Urinary bladder (tissue), 4 donors: ENCODE results near the gene GPRIN3. TPM values are rescaled to one million over a fixed set of nuclear protein-coding genes. Genes with fewer than 3 reads are reported as not detected.
"Not testable (repeated sequence)": the region's sequence is repeated elsewhere in the genome, so short reads cannot be mapped to it uniquely, and the experiment has no call there.

ENCODE experiments used
- DNase-seq: peaks from one replicate; pipeline ENCODE4 v3.0.0-alpha.2; 2015; ENCODE audit errors: extremely low spot score
- H3K27ac ChIP-seq: one replicate; pipeline ENCODE4 v1.5.1; 2013; ENCODE audit warnings: low read depth, mild to moderate bottlenecking, moderate library complexity
- H3K36me3 ChIP-seq: one replicate; pipeline ENCODE4 v1.6.1; 2013; ENCODE audit warnings: mild to moderate bottlenecking, moderate library complexity; ENCODE audit not compliant: insufficient read depth
- H3K4me1 ChIP-seq: one replicate; pipeline ENCODE4 v1.6.1; 2013; ENCODE audit warnings: mild to moderate bottlenecking, moderate library complexity; ENCODE audit not compliant: insufficient read depth
- H3K4me3 ChIP-seq: one replicate; pipeline ENCODE4 v1.5.1; 2013; ENCODE audit warnings: low read depth, low read length
- WGBS: extraction: QIAGEN DNeasy Blood & Tissue Kit; methylation state at CpG from one replicate; pipeline ENCODE4 v1.1.7; 2013; 5-methylcytosine and 5-hydroxymethylcytosine counted together
- polyA plus RNA-seq: library from polyadenylated mRNA; stranded (reverse); fragments of 200-250 nt; gene quantifications from one replicate; pipeline ENCODE4 v1.2.3, GENCODE V29; 2013
- total RNA-seq: library from RNA; depleted of rRNA; stranded (reverse); fragments of >200 nt; gene quantifications from one replicate; pipeline ENCODE4 v1.2.3, GENCODE V29; 2014
- donor health status: healthy with polysubstance abuse.
- donor health status: healthy.

GPRIN3 gene
- total and polyA plus RNA-seq, 2 donors: 0.66 to 7.2 TPM

DNA sequence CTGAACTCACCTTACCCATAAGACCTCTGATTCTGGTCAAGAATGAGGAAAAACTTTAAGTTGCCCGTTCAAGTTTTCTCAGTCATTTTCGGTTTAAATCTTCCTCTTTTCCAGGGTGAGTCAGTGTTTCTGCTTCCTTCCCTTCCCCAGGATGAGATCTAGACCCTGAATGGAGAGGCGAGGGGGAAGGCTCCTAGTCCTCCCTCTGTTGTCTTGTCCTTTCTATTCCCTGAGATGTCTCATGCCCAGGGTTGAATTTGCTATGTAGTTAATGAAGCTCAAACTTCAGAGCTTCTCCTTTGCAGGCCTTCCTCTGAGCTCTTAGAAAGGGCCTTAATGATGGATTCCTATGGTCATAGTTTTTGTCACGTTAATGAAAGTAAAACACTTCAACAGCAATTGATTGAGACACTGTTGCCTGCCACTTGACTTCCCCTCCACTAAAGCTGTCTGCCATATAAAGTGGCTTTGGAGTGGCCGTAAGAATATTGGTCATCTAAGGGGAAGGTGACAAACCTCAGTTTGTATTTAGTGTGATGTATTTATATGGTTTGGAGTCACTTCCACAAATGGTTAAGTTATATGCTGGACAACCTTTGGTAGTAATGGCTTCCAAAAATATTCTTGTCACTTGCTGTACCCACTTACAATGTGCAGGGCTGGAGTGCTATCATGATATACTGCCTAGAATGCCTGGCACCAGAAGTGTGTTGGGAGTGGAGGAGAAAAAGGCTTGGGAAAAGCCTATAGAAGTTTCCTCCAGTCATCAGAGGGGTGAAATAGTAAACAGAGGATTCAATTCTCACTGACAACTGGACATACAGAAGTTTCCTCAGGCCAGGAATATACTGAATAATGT lies 24.3 kb upstream of the GPRIN3 start:
- Histone ChIP-seq H3K36me3 (no peaks in the 10 kb centered on the region), H3K4me1 (no peaks in the 10 kb centered on the region), H3K4me3 (no peak overlapping the region), H3K27ac (no peak overlapping the region)
- DNase-seq: no peak
- WGBS: 79% methylated on average over 5 of the region's 5 CpGs

DNA sequence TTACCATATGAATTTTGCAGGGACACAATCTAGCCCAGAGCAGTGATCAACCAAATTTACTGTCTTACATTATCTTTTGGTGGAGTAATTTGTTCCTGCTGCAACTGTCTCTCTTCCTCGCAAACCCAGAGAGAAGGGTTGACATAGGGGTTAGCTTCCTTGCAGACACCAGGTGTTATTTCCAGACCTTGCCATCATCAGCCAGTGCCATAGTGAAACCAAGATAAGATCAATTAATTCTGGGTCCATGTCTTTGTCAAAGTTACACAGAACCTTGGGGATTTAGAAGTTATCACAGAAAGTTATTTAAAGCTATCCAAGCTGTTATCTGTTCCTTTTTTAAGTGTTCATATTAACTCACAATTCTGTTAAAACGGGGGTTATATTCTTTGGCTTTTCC lies 23.6 kb upstream of the GPRIN3 start:
- no peaks in the 10 kb centered on the region for H3K36me3 ChIP-seq
- H3K4me3 ChIP-seq: no peak overlapping the region
- WGBS: 54% methylated on average over 2 of the region's 2 CpGs
- H3K27ac ChIP-seq: no peak overlapping the region
- no peak for DNase-seq
- H3K4me1 ChIP-seq: no peaks in the 10 kb centered on the region

DNA sequence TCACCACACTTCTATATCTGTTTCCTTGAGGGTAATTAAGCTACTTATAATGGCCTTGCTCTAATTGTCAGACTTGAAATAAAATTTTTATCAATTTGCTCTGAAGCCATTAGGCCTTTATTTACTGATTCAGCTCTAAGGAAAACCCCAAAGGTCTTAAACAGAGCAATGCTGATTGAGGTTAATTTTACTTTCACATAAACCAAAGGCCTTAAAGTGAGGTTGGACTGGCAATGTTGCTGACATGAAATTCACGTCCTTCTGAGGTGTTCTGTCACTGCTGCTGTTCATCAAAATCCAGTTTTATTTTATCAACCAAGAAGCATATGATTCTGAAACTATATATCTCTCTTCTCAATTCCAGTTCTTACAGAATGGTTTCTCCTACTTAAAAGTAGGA lies 21.7 kb upstream of the GPRIN3 start:
- no peaks in the 10 kb centered on the region for H3K36me3 ChIP-seq
- H3K4me3 ChIP-seq: no peak overlapping the region
- no peak overlapping the region for H3K27ac ChIP-seq
- H3K4me1 ChIP-seq: no peaks in the 10 kb centered on the region
- 64% methylated on average over 1 of the region's 1 CpG for WGBS
- DNase-seq: no peak

DNA sequence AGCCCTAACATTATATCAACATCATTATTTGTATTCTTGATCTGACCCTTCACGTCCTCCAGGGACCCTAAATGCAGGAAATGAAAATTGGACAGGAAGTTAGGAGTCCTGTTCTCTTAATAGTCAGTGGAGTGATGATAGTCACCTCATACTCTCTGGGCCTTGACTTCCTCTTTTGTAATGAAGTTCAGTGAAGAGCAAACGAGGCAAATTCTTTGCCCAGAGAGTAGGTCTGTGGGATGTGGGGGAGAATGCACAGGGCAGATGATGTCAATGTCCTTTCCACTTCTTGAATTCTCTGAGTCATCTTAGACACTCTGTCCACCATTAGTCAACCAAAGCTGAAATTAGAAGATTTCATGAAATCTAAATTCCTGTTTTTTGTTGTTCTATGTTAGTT lies 17.1 kb upstream of the GPRIN3 start:
- Histone ChIP-seq H3K27ac (no peak overlapping the region), H3K36me3 (no peaks in the 10 kb centered on the region), H3K4me1 (no peaks in the 10 kb centered on the region), H3K4me3 (no peak overlapping the region)
- 50% methylated on average over 2 of the region's 2 CpGs for WGBS
- no peak for DNase-seq

DNA sequence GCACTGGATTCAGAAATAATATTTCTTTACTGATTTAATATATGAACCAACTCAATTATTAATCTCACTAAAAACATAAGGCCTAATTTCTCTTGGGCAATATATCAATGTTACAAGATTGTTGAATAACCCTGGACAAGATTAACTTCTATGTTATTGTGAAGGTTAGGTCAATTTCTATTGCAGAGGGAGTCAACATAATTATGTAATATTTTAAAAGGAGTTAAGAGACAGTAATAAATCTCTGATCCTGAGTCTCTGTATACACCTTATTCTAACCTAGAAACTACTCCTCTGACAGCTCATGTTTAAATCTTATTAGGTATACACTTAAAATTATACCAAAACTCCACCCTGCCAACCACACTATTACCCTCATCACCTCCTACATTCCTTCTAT lies 15.1 kb upstream of the GPRIN3 start:
- Histone ChIP-seq H3K4me3 (no peak overlapping the region), H3K4me1 (no peaks in the 10 kb centered on the region), H3K36me3 (no peaks in the 10 kb centered on the region), H3K27ac (no peak overlapping the region)
- no peak for DNase-seq

DNA sequence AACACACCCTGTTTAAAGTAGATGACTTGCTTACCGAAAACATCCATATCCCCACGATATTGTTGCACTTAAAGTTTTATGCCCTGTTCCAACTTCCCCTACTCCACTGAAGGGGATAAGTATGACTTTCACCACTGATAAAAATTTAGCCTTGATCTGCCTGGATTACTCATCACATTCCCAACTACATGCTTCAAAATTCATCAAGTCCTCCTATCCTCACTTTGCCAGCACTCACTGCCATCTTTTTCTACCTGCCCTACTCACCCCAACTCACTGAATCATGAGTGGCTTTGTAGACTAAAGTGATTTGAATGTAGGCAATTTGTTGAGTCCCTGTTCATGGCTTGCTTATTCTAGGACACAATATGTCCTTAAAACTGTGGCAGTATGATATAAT lies 12.2 kb upstream of the GPRIN3 start:
- Histone ChIP-seq H3K4me1 (no peaks in the 10 kb centered on the region), H3K4me3 (no peak overlapping the region), H3K36me3 (no peaks in the 10 kb centered on the region), H3K27ac (no peak overlapping the region)
- 94% methylated on average over 2 of the region's 2 CpGs for WGBS
- DNase-seq: no peak

DNA sequence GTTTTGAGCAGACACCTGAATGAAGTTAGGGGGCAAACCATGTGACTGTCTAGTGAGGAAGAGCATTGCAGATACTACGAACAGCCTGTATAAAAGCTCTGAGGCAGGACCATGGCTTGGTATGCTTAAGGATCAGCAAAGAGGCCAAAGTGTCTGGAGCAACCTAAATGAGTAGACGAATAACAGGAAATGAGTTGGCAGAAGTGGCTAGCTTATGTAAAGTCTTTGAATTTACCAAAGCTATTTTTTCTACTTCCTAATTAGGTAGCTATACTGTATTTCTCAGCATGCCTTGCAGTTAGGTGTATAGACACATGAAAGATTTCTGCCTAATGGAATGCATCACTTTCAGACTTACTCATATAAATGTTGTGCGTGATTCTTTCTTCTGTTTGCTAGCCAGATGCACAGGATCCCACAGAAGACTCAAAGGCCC lies 9.3 kb upstream of the GPRIN3 start:
- Histone ChIP-seq H3K4me3 (no peak overlapping the region), H3K4me1 (no peaks in the 10 kb centered on the region), H3K27ac (no peak overlapping the region), H3K36me3 (no peaks in the 10 kb centered on the region)
- DNase-seq: no peak
- WGBS: 58% methylated on average over 3 of the region's 3 CpGs

DNA sequence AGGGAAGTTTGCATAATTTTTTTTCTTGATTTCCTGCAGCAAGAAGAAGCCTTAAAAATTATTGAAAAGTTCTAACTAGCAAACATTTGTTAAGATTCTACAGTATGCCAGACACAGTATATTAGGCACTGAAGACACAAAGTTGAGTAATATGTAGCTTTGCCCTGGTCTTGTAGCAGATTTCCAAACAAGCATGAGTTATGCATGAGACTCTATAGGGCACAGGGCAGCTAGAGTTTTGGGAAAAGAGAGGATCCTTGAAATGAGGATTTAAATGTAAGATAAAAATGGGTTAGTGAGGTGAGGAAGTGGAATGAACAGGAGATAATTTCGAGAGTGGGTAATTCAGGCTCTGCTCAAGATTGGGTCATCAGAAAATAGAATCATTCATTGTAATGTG lies 8.6 kb upstream of the GPRIN3 start:
- WGBS: 73% methylated on average over 1 of the region's 1 CpG
- Histone ChIP-seq H3K4me1 (no peaks in the 10 kb centered on the region), H3K36me3 (no peaks in the 10 kb centered on the region), H3K4me3 (no peak overlapping the region), H3K27ac (no peak overlapping the region)
- DNase-seq: no peak

DNA sequence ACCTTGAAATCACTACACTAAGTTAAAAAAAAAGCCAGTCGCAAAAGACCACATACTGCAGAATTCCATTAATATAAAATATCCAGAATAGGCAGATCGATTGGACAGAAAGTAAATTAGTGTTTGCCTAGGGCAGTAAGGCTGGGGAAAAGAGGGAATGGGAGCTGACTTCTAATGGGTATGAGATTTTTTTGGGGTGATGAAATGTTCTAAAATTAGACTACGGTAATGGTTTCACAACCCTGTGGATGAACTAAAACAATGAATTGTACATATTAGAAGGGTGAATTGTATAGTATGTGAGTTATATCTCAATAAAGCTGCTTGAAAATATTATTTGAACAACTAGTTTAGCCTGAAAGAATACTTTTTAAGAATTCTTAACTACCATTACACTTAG lies 6.7 kb upstream of the GPRIN3 start:
- Histone ChIP-seq H3K4me1 (no peaks in the 10 kb centered on the region), H3K4me3 (no peak overlapping the region), H3K27ac (no peak overlapping the region), H3K36me3 (no peaks in the 10 kb centered on the region)
- WGBS: 90% methylated on average over 3 of the region's 3 CpGs
- no peak for DNase-seq

DNA sequence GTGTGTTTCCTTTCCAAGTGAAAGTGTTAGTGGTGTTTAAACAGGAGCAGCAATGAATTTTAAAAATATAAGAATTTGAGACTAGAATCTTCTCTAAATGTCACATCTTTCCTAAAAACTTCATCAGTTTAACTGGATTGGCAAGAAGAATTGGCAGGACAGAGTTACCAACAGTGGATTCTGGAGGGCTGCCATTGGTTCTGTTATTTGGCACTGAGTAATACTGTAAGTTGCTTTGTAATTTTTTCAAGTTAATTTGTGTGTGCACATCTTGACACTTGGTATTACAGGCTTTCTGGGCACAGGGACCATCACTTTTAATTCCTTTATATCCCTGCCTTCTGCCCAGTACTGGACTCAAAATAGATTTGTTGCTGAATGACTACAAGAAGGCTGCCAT lies 4.5 kb upstream of the GPRIN3 start:
- no peaks in the 10 kb centered on the region for H3K36me3 ChIP-seq
- no peak overlapping the region for H3K4me3 ChIP-seq
- DNase-seq: no peak

DNA sequence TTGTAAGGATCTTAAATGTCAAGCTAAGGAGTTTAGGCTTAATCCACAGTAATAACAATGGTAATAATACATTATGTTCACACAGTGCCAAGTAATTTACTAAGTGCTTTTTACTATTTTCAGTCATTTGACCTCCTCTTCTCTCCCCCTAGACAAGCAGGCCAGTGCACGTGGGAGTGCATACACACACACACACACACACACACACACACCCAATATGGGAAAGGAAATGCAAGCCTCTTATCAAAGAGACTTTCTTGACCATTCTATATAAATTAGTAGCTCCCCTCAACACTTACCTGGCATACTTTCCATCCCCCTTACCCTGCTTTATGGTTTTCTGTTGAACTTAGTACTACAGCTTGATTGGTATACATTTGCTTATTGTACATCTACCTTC lies 3.8 kb upstream of the GPRIN3 start:
- no peak for DNase-seq
- Histone ChIP-seq H3K27ac (no peak overlapping the region), H3K4me3 (no peak overlapping the region), H3K36me3 (no peaks in the 10 kb centered on the region), H3K4me1 (no peaks in the 10 kb centered on the region)
- WGBS: 67% methylated on average over 1 of the region's 1 CpG

More for the DNA sequence above, 4.5 kb upstream of the GPRIN3 start:
- Histone ChIP-seq H3K27ac (no peak overlapping the region), H3K4me1 (no peaks in the 10 kb centered on the region)

DNA sequence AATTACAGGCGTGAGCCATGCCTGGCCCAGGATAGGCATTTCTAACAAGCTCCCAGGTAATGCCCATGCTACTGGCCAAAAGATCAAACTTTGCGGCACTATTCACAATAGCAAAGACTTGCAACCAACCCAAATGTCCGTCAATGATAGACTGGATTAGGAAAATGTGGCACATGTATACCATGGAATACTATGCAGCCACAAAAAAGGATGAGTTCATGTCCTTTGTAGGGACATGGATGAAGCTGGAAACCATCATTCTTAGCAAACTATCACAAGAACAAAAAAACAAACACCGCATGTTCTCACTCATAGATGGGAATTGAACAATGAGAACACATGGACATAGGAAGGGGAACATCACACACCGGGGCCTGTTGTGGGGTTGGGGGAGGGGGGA lies 1.6 kb upstream of the GPRIN3 start:
- not testable (repeated sequence) for H3K4me1 ChIP-seq, H3K4me3 ChIP-seq, H3K36me3 ChIP-seq, DNase-seq, H3K27ac ChIP-seq
- WGBS: 96% methylated on average over 5 of the region's 5 CpGs

DNA sequence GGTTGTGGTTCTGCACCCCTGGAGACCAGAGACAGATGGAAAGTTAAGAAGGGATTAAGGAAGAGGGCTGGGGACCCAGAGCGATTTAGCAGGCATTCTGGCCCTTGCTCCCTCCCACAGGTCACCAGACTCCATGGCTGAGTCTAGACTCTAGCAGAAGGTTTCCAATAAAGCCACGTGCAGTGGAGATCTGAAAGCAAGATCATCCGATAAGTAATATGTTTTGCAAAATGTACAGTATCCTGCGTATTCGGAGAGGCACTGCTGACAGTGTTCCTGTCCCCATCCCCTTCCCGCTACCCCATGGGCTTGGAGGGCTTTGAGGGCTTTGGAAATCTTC lies 531 bp upstream of the GPRIN3 start:
- no peak overlapping the region for H3K27ac ChIP-seq

DNA sequence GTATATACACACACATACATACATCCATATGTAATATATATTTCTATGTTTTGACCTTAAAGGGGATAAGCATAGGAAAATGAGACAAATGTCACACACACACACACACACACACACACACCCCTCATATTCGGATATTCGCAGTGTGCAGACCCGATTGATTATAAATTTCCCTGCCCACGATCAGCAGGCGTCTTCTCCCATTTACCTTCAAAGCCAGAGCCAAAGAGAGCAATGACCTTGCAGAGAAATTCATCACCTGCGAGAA lies 488 bp downstream of the GPRIN3 start:
- WGBS: 23% methylated on average over 6 of the region's 6 CpGs
- DNase-seq: no peak

More for the DNA sequence above, 531 bp upstream of the GPRIN3 start:
- Histone ChIP-seq H3K4me1 (no peaks in the 10 kb centered on the region), H3K36me3 (no peaks in the 10 kb centered on the region), H3K4me3 (peak overlapping the region; percentile 69)
- DNase-seq: no peak
- WGBS: 18% methylated on average over 6 of the region's 6 CpGs

More for the DNA sequence above, 488 bp downstream of the GPRIN3 start:
- H3K4me3 ChIP-seq: peak overlapping the region; percentile 69
- no peak overlapping the region for H3K27ac ChIP-seq
- H3K4me1 ChIP-seq: no peaks in the 10 kb centered on the region
- no peaks in the 10 kb centered on the region for H3K36me3 ChIP-seq
